NT2/D1 (cell line): Measurements from ENCODE around the gene DOCK8.

Experiments used
- SUZ12 ChIP-seq: IDR thresholded peaks from 2 replicates; pipeline ENCODE4 v1.6.1; 2011; ENCODE audit not compliant: insufficient read length, insufficient read depth; ENCODE audit errors: extremely low read depth
- YY1 ChIP-seq: IDR thresholded peaks from 2 replicates; pipeline ENCODE4 v1.6.1; 2011; ENCODE audit not compliant: insufficient read length, insufficient read depth
- ZNF274 ChIP-seq: IDR thresholded peaks from 2 replicates; pipeline ENCODE4 v1.6.1; 2011; ENCODE audit warnings: mild to moderate bottlenecking, low read depth, low read length

- TF ChIP-seq YY1 = no peak
- no peak for TF ChIP-seq SUZ12
- no peak for TF ChIP-seq ZNF274
These were observed 226.5 kb downstream of the DOCK8 start for GRCh38 chr9:441126-441525.
